Endothelial cell (in vitro differentiated cells): ENCODE results near the gene ETS2. TPM values are rescaled to one million over a fixed set of nuclear protein-coding genes. Genes with fewer than 3 reads are reported as not detected.

Source experiments
- DNase-seq: peaks from one replicate; pipeline ENCODE4 v3.0.0; 2021; ENCODE audit warnings: low spot score
- H3K27ac Mint-ChIP-seq: one replicate; pipeline ENCODE4 v1.8.0; 2021; ENCODE audit warnings: mixed read lengths, inconsistent platforms; ENCODE audit not compliant: unreplicated experiment
- H3K27me3 Mint-ChIP-seq: one replicate; pipeline ENCODE4 v1.8.0; 2021; ENCODE audit warnings: mild to moderate bottlenecking, moderate library complexity, mixed read lengths, inconsistent platforms; ENCODE audit not compliant: unreplicated experiment
- H3K36me3 Mint-ChIP-seq: one replicate; pipeline ENCODE4 v1.8.0; 2021; ENCODE audit warnings: mild to moderate bottlenecking, low read depth, mixed read lengths, inconsistent platforms; ENCODE audit not compliant: unreplicated experiment
- H3K4me1 Mint-ChIP-seq: one replicate; pipeline ENCODE4 v1.8.0; 2021; ENCODE audit warnings: mild to moderate bottlenecking, mixed read lengths, inconsistent platforms; ENCODE audit not compliant: unreplicated experiment
- H3K4me3 Mint-ChIP-seq: one replicate; pipeline ENCODE4 v1.8.0; 2021; ENCODE audit warnings: mild to moderate bottlenecking, mixed read lengths, inconsistent platforms; ENCODE audit not compliant: unreplicated experiment
- H3K9me3 Mint-ChIP-seq: one replicate; pipeline ENCODE4 v1.8.0; 2021; ENCODE audit warnings: mixed read lengths, inconsistent platforms; ENCODE audit not compliant: unreplicated experiment
- total RNA-seq: library from RNA; stranded (reverse); fragmentation: NEBNext Ultra II Directional; extraction: Animal tissue kit (Norgen Biotek cat#: 25700); gene quantifications from one replicate; pipeline ENCODE4 v1.2.1, GENCODE V29; 2021; ENCODE audit not compliant: unreplicated experiment
- TF ChIP-seq, protein P1 (sequence below): fragments of 200-600 bp; sonication (generic); IDR thresholded peaks from one replicate; pipeline ENCODE4 v1.5.0; 2021; ENCODE audit warnings: antibody characterized with exemption; ENCODE audit not compliant: unreplicated experiment

ETS2 gene
- total RNA-seq, 1 donor from 2014 or later = 74.2 TPM

DNA sequence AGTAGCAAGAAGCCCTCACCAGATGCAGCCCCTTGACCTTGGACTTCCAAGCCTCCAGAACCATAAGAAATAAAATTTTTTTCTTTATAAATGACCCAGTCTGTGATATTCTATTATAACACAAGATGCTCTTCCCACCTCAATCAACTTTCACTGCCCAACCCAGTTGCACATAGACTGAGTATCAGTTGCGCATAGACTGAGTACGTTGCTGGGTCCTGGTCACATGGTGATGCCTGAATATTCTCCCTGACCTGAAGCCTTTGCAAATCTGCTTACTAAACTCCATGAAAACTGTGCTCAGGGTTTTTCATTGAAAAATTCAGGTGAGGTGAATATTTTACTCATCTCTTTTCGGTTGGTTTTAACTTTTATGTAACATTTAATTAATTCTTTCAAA, 59.2 kb downstream of the ETS2 start:
- Mint-ChIP-seq H3K27ac (peak overlapping the region; percentile 98), H3K9me3 (no peaks in the 10 kb centered on the region), H3K4me3 (no peak overlapping the region), H3K27me3 (peaks cover 2% of the 10 kb centered on the region), H3K36me3 (no peaks in the 10 kb centered on the region), H3K4me1 (peaks cover 26% of the 10 kb centered on the region)
- TF ChIP-seq, protein P1, sequence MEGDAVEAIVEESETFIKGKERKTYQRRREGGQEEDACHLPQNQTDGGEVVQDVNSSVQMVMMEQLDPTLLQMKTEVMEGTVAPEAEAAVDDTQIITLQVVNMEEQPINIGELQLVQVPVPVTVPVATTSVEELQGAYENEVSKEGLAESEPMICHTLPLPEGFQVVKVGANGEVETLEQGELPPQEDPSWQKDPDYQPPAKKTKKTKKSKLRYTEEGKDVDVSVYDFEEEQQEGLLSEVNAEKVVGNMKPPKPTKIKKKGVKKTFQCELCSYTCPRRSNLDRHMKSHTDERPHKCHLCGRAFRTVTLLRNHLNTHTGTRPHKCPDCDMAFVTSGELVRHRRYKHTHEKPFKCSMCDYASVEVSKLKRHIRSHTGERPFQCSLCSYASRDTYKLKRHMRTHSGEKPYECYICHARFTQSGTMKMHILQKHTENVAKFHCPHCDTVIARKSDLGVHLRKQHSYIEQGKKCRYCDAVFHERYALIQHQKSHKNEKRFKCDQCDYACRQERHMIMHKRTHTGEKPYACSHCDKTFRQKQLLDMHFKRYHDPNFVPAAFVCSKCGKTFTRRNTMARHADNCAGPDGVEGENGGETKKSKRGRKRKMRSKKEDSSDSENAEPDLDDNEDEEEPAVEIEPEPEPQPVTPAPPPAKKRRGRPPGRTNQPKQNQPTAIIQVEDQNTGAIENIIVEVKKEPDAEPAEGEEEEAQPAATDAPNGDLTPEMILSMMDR = no peak
- no peak for DNase-seq

DNA sequence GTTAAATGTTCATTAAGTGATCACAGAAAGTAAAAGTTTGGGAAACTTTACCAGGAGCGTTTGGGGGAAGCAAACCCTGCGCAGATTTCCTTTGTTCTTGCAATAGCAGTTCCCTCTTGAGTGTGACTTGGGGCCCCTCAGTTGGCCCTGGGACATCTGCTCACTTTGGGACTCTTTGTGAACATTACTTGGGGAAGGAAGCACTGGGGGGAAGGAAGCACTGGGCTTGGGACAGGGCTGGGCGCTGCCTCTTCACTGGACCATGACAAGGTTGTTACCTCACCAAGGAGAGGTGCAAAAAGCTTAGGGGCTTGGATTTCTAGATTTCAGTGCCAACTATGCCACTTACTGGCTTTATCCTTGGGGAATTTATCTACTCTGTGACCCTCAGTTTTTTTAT, 63.5 kb downstream of the ETS2 start:
- no peak for DNase-seq
- TF ChIP-seq, protein P1 = no peak
- Mint-ChIP-seq H3K4me3 (no peak overlapping the region), H3K4me1 (peaks cover 18% of the 10 kb centered on the region), H3K9me3 (no peaks in the 10 kb centered on the region), H3K36me3 (no peaks in the 10 kb centered on the region), H3K27ac (no peak overlapping the region), H3K27me3 (no peaks in the 10 kb centered on the region)

DNA sequence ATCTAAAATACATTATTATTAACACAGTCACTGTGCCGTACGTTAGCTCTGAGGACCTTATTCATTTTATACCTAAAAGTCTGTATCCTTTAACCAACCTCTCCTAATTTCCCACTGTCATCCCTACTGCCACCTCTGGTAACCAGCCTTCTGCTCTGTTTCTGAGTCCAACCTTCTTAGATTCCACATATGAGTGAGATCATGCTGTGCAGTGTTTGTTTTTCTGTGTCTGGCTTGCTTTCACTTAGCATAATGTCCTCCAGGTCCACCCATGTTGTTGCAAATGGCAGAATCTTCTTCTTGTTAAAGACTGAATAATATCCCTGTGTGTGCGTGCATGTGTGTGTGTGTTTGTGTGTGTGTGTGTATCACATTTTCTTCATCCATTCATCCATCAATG, 64.2 kb downstream of the ETS2 start:
- Mint-ChIP-seq H3K4me3 (no peak overlapping the region), H3K27ac (no peak overlapping the region), H3K36me3 (no peaks in the 10 kb centered on the region), H3K4me1 (peaks cover 11% of the 10 kb centered on the region), H3K27me3 (no peaks in the 10 kb centered on the region), H3K9me3 (no peaks in the 10 kb centered on the region)
- DNase-seq = no peak
- TF ChIP-seq, protein P1 = no peak
